Right ventricle myocardium inferior (tissue), 1 donor: ENCODE data around the gene KIAA0040. TPM values are rescaled to one million over a fixed set of nuclear protein-coding genes. Genes with fewer than 3 reads are reported as not detected.

ENCODE experiments used
- ATAC-seq: fragments of 200-7000 bp; cut with Tn5 transposase; one replicate; pipeline ENCODE4 v1.9.1; 2020; ENCODE audit warnings: mild to moderate bottlenecking, moderate library complexity
- DNase-seq: peaks from one replicate; pipeline ENCODE4 v3.0.0; 2021; ENCODE audit errors: missing footprints
- intact Hi-C: fragments of 100-400 bp; cut with DNase I; formaldehyde crosslinking; loops from one replicate; pipeline ENCODE4 v1.11.0; 2022
- total RNA-seq: library from RNA; stranded (reverse); fragmentation: NEBNext Ultra II Directional; extraction: Animal tissue kit (Norgen Biotek cat#: 25700); gene quantifications from one replicate; pipeline ENCODE4 v1.2.1, GENCODE V29; 2021
- donor health status: DM: no; HTN: yes; CAD: no; lungs with severe emphysema.

KIAA0040 gene
- total RNA-seq, 1 donor from 2014 or later, result 22.8 TPM

DNA sequence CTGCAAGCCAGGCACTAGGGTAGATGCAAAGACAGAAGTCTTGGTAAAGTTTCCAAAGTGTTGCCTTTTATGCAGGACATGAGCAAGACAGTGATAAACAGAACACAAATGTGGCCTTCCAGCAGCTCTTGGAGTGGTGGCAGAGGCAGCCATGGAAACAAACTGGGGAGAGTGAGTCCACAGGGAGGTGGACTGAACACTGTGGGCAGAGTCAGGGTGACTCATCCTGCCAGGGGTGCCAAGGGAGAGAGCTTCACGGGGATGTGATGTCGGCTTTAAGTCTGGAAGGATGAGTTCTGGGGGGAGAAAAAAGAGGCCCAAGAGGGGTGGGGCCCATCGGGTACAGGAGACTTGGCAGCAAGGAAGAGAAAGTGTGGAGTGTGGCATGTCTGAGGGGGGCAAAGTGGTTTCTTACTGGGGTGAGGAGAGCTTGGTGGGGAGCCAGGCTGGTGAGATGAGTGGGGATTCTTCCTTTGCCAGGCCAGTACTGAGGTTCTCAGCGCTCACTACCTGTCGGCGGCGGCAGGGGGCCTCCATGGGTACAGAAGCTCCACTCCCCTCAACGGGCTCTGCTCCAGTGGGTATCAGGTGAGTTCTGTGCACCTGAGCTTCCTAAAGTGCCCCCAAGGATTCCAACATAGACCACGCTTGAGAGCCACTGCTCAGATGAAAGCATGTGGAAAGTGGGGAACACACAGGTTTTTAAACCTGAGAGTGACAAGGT lies 41.8 kb downstream of the KIAA0040 start:
- intact Hi-C loops, result loop anchor here (5.0 kb wide), 2 partner anchors 332 to 922 kb away; no protein-coding TSS in a partner anchor
- DNase-seq (no peak), ATAC-seq (no peak)

DNA sequence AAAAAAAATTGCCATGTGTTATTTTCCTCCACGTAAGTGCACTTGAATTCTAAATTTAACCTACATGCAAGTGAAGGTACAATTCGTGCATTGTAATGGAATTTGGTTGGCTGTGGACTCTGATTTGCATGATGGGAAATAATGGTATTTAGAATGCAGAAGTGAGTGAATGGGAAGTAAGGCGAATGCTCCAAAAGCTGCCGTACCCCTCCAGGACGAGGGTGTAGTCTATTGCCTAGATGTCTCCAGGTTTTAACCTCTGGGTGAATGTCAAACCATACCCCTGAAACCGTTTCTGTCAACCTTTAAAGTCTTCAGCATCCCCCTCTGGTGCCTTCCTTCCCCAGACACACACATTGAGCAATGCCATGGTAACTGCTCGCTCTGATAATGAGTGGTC lies 44.5 kb downstream of the KIAA0040 start:
- intact Hi-C loops, result no loop called here
- no peak for DNase-seq
- no peak for ATAC-seq

GRCh38 chr1:175147569-175147968 lies 45.0 kb downstream of the KIAA0040 start:
- intact Hi-C loops, result no loop called here
- ATAC-seq (no peak), DNase-seq (no peak)

GRCh38 chr1:175146529-175147213 lies 45.9 kb downstream of the KIAA0040 start:
- peak; percentile 90 for DNase-seq
- peak; percentile 88 for ATAC-seq
- intact Hi-C loops, result no loop called here

GRCh38 chr1:175145899-175146528 lies 46.6 kb downstream of the KIAA0040 start:
- no peak for ATAC-seq
- no peak for DNase-seq
- intact Hi-C loops, result no loop called here

- no peak for DNase-seq
- intact Hi-C loops, result no loop called here
- ATAC-seq, result no peak
Observed at GRCh38 chr1:175138579-175138978, 54.0 kb downstream of the KIAA0040 start.

GRCh38 chr1:175137369-175137768 lies 55.2 kb downstream of the KIAA0040 start:
- intact Hi-C loops, result no loop called here
- DNase-seq (no peak), ATAC-seq (no peak)

DNA sequence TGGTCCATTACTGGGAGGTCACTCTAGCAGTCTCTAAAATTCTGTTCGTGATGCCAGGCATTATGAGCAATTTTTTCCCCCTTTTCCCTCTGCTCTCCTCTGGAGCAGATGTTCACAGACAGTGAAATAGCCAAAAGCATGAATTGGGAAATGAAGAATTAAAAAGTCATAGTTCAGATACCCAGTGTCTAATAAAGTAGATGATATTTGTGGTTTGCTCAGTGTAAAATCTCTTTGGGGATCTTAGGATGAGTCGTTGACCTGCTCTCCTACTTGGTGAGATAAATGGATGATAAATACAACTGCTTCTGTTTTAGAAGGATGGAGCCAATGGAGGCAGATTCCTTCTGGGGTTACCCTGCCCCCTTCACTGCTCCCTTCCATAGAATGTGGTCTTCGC lies 56.3 kb downstream of the KIAA0040 start:
- intact Hi-C loops, result no loop called here
- ATAC-seq, result no peak

GRCh38 chr1:175134500-175134899 lies 58.1 kb downstream of the KIAA0040 start:
- intact Hi-C loops, result no loop called here
- ATAC-seq (no peak), DNase-seq (no peak)

More for the DNA sequence above, 56.3 kb downstream of the KIAA0040 start:
- no peak for DNase-seq

DNA sequence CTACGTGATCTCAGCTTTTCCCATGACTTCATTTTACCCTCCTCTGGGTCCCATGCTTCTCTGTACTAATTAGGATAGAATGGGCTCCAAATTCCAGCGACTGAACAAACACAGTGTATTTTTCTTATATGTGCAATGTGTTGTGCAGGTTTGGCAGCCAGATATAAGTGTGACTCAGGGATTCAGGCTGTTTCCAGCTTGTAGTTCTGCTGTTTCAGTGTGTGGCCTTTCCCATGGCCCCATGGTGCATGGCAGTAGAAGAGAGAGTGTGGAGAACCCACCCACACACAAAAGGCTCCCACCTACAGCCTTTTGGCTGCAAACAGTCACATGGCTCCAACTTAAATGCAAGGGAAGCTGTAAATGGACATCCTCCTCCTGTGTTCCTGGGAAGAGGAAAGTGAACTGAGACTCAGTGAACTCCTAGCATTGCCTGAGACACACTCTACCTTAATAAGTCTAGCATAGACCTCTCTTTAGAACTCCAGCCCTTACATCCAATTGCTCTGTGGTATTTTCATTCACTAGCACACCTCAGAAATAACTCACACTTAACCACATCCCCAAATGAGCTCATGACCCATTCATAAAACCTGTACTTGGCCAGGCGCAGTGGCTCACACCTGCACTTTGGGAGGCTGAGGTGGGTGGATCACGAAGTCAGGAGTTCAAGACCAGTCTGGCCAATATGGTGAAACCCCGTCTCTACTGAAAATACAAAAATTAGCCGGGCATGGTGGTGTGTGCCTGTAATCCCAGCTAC lies 58.7 kb downstream of the KIAA0040 start:
- DNase-seq (no peak), ATAC-seq (no peak)
- intact Hi-C loops, result no loop called here

DNA sequence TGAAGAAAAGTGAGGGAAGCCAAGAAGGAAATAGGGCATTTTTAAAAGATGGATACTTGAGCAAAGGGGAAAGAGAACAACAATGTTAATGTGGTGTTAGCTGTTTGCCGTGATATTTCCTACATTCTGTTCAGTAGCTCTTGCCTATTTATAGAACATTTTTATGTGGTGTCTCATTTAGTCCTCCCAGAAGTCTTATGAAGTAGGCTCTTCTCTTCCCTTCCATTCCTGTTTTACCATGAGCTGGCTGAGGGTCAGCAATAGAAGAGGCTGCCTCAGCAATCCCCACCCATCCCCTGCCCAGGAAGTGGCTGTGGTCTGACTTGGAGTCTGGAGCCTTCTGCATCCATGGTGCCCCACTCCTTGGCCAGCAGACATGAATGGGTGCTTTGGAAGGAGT lies 60.1 kb downstream of the KIAA0040 start:
- ATAC-seq (no peak), DNase-seq (no peak)
- intact Hi-C loops, result no loop called here

GRCh38 chr1:175131095-175131494 lies 61.5 kb downstream of the KIAA0040 start:
- ATAC-seq (no peak), DNase-seq (no peak)
- intact Hi-C loops, result no loop called here

DNA sequence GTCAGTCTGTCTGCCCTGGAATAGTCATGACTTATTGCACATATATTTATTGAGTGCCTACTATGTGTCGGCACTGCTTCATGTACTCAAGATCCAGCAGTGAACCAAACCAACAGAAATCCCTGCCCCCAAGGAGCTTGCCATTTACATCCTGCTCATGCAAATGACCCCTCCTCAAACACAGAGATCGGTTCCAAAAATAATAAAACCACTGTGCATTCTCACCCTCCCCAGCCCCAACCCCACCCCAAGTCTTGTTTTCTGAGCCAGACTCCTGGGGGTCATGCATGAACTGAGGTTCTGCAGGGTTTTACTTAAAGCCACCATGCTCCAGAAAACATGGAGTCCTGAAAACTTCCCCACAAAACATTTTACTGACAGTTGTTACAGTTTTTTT lies 61.9 kb downstream of the KIAA0040 start:
- DNase-seq (no peak), ATAC-seq (no peak)
- intact Hi-C loops, result no loop called here

- DNase-seq, result no peak
- no peak for ATAC-seq
Observed at GRCh38 chr1:175129997-175130648, 62.5 kb downstream of the KIAA0040 start.

GRCh38 chr1:175129644-175129996 lies 63.0 kb downstream of the KIAA0040 start:
- DNase-seq (no peak), ATAC-seq (no peak)
- intact Hi-C loops, result loop anchor here (10.0 kb wide), 1 partner anchor 365 kb away; no protein-coding TSS in a partner anchor

More at GRCh38 chr1:175129997-175130648, 62.5 kb downstream of the KIAA0040 start:
- intact Hi-C loops, result loop anchor here (10.0 kb wide), 1 partner anchor 365 kb away; no protein-coding TSS in a partner anchor

DNA sequence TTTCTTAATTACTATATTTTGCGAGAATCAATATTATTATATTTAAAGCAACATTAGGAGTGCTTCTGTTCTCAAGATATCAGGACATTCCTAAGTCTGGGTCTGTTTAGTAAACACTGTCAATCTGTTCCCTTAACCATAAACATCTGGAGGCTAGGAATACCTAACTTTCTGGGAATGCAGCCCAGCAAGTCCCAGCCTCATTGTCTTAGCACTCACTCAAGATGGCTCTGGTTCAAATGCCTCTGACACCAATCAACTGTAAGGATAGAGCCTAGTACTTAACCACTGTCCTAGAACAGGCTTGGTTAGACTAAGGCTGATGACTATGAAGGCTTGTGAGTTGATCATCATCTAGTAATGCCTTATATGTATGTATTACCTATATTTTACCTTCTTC lies 63.4 kb downstream of the KIAA0040 start:
- ATAC-seq, result peak; percentile 55
- intact Hi-C loops, result loop anchor here (10.0 kb wide), 1 partner anchor 364 kb away; no protein-coding TSS in a partner anchor
- DNase-seq, result no peak

DNA sequence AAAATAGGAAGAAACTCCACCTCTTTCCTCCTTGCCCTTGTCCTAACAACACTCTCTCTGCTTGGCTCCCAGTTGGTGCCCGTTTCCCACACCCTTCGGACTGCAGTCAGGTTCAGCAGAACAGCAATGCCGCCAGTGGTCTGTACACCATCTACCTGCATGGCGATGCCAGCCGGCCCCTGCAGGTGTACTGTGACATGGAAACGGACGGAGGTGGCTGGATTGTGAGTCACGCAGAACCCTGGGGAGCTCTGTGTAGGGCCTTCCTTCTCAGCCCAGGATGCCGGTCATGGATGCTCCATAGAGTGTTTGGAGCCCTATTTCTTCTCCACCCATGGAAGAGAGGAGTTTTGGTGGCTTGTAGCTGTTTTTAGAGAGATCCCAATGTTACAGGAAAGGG lies 64.1 kb downstream of the KIAA0040 start:
- ATAC-seq, result peak; percentile 10
- DNase-seq, result peak; percentile 66
- intact Hi-C loops, result loop anchor here (10.0 kb wide), 1 partner anchor 364 kb away; no protein-coding TSS in a partner anchor

GRCh38 chr1:175127565-175127964 lies 65.0 kb downstream of the KIAA0040 start:
- intact Hi-C loops, result loop anchor here (10.0 kb wide), 1 partner anchor 363 kb away; no protein-coding TSS in a partner anchor
- DNase-seq (no peak), ATAC-seq (no peak)
